GM12878 (cell line): ENCODE data around the gene PDGFD. TPM values are rescaled to one million over a fixed set of nuclear protein-coding genes. Genes with fewer than 3 reads are reported as not detected.

ENCODE experiments used
- ASH2L ChIP-seq: fragments of 300-600, 200-600 bp; sonication (generic); IDR thresholded peaks from 2 replicates; pipeline ENCODE4 v1.6.1; 2017; ENCODE audit warnings: low read depth, mild to moderate bottlenecking, borderline replicate concordance
- ATF2 ChIP-seq: IDR thresholded peaks from 2 replicates; pipeline ENCODE4 v1.6.1; 2012; ENCODE audit warnings: low read length, inconsistent platforms
- BCL3 ChIP-seq: IDR thresholded peaks from 2 replicates; pipeline ENCODE4 v1.6.1; 2011; ENCODE audit warnings: borderline replicate concordance, low read depth, mild to moderate bottlenecking, moderate library complexity, low read length; ENCODE audit not compliant: insufficient read depth, poor library complexity, severe bottlenecking
- CBX5 ChIP-seq: sonication (generic); IDR thresholded peaks from 2 replicates; pipeline ENCODE4 v1.6.1; 2016; ENCODE audit warnings: low read depth, moderate library complexity, mild to moderate bottlenecking, inconsistent platforms
- NKRF ChIP-seq: fragments of 450-650 bp; conservative IDR thresholded peaks from 2 replicates; pipeline ENCODE4 v1.6.1; 2017; ENCODE audit warnings: mild to moderate bottlenecking, moderate library complexity
- TCF12 ChIP-seq: IDR thresholded peaks from 2 replicates; pipeline ENCODE4 v1.6.1; 2011; ENCODE audit warnings: low read depth, mild to moderate bottlenecking, low read length
- ZBTB33 ChIP-seq: fragments of 450-650 bp; IDR thresholded peaks from 2 replicates; pipeline ENCODE4 v1.6.1; 2017; ENCODE audit warnings: mild to moderate bottlenecking
- ZNF274 ChIP-seq: IDR thresholded peaks from one replicate; pipeline ENCODE4 v1.8.0; 2011; ENCODE audit not compliant: insufficient read length, insufficient read depth
- ZNF622 ChIP-seq: fragments of 450-650 bp; IDR thresholded peaks from 2 replicates; pipeline ENCODE4 v1.6.1; 2017; ENCODE audit warnings: mild to moderate bottlenecking, inconsistent platforms
- polyA plus RNA-seq, 11 experiments: library from polyadenylated mRNA; depleted of rRNA in 4 of 11; unstranded in 6 of 11; stranded (reverse) in 5 of 11; fragments of >200 nt; fragmentation: Nextera tagmentation in 4 of 11; fragmentation: Illumina TruSeq in 1 of 11; extraction: Ambion mirVana in 4 of 11; extraction: Trizol in 1 of 11; gene quantifications; 1 replicate in 1 of 11; 2 replicates in 10 of 11; pipeline versions ENCODE4 v1.2.1 to v1.2.3, GENCODE V29; 2011 to 2016; ENCODE audit warnings: inconsistent platforms in 2 of 11, missing spikeins in 2 of 11, low read depth in 1 of 11
- total RNA-seq, 4 experiments: library from RNA; depleted of rRNA in 3 of 4; stranded (reverse); fragments of >200 nt in 3 of 4; fragmentation: Illumina TruSeq in 1 of 4; extraction: Trizol in 1 of 4; gene quantifications; 2 replicates each; pipeline versions ENCODE4 v1.2.1 to v1.2.3, GENCODE V29; 2013 to 2021

PDGFD gene
- total and polyA plus RNA-seq, 10 of the 15 experiments (the other 5 are each of a cell fraction or from before 2014, with no cell fraction given) = 0.05 to 0.13 TPM; not detected in 8

GRCh38 chr11:103953797-103954486, 210.0 kb downstream of the PDGFD start (continued):
- TF ChIP-seq CBX5 (no peak), TCF12 (no peak), ASH2L (no peak), ZBTB33 (no peak), ZNF274 (no peak), ATF2 (no peak), ZNF622 (no peak), BCL3 (no peak), NKRF (no peak)
